NCI-H69 (cell line): Measurements from ENCODE around the gene BANF2.
"Not testable (repeated sequence)": the region's sequence is repeated elsewhere in the genome, so short reads cannot be mapped to it uniquely, and the experiment has no call there.

Experiments used
- DNase-seq: peaks from one replicate; lab custom pipeline; 2025; lab: John Stamatoyannopoulos, UW

BANF2 gene

GRCh38 chr20:17766226-17766625 lies 66.5 kb downstream of the BANF2 start:
- DNase-seq: no peak

- DNase-seq: no peak
Measured at GRCh38 chr20:17767624-17768023, 67.9 kb downstream of the BANF2 start.

GRCh38 chr20:17768271-17768670 lies 68.5 kb downstream of the BANF2 start:
- no peak for DNase-seq

GRCh38 chr20:17769716-17770115 lies 70.0 kb downstream of the BANF2 start:
- DNase-seq: not testable (repeated sequence)

- peak; percentile 19 for DNase-seq
Measured at GRCh38 chr20:17771206-17772004, 71.6 kb downstream of the BANF2 start.

GRCh38 chr20:17772005-17772343 lies 72.2 kb downstream of the BANF2 start:
- DNase-seq: no peak

- no peak for DNase-seq
Measured at GRCh38 chr20:17773619-17774018, 73.9 kb downstream of the BANF2 start.

GRCh38 chr20:17775600-17775999 lies 75.8 kb downstream of the BANF2 start:
- no peak for DNase-seq

GRCh38 chr20:17776551-17776950 lies 76.8 kb downstream of the BANF2 start:
- DNase-seq: no peak

- DNase-seq: not testable (repeated sequence)
Measured at GRCh38 chr20:17779011-17779410, 79.2 kb downstream of the BANF2 start.

GRCh38 chr20:17782768-17783167 lies 83.0 kb downstream of the BANF2 start:
- DNase-seq: no peak

GRCh38 chr20:17783671-17784070 lies 83.9 kb downstream of the BANF2 start:
- DNase-seq: no peak

GRCh38 chr20:17785007-17785406 lies 85.2 kb downstream of the BANF2 start:
- no peak for DNase-seq
